HG03108 (cell line): ENCODE results near the gene POMT1.
"Not testable (repeated sequence)": the region's sequence is repeated elsewhere in the genome, so short reads cannot be mapped to it uniquely, and the experiment has no call there.

ENCODE experiments used
- ATAC-seq: cut with Tn5 transposase; IDR thresholded peaks from one replicate; pipeline ENCODE4 v1.9.1; 2021; ENCODE audit warnings: moderate library complexity; ENCODE audit not compliant: unreplicated experiment

Gene POMT1

GRCh38 chr9:131523451-131524435 lies 21.0 kb downstream of the POMT1 start:
- ATAC-seq, result no peak

- ATAC-seq, result no peak
Measured at GRCh38 chr9:131524665-131525315, 22.1 kb downstream of the POMT1 start.

DNA sequence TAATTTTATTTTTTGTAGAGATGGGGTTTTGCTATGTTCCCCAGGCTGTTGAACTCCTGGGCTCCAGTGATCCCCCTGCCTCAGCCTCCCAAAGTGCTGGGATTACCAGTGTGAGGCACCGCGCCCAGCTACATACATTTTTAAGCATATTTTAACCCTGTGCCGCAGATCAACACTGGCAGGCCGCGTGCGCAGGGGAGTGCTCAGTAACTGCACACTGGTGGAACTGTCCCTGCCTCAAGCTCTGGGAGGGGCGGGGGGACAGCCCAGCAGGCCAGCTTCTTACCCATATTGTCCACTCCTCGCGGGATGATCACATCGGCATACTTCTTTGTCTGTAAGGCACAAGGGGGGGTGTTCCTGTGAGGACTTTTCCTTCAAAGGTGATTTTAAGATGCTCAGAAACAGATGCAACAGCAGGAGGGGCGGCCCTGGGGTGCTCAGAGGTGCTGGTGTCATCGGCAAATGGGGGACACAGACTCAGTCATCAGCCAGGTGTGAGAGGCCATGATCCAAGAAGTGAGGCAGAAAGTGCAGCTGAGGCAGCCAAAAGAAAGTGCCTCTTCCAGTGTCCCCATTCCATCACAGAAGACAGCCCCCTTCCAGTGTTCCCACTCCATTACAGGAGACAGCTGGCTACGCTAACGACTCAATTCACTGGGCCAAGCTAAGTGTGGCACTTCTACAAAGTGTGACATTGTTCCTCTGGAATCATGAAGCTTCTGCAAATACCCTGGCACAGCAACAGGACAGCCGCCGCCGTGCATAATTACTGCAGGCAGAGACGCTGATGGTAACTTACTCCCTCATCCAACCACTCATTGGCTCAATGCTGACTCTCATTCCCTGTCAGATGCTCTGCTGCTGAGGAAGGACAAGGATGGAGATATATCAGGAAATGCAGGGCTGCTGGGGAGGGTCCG lies 23.2 kb downstream of the POMT1 start:
- no peak for ATAC-seq

DNA sequence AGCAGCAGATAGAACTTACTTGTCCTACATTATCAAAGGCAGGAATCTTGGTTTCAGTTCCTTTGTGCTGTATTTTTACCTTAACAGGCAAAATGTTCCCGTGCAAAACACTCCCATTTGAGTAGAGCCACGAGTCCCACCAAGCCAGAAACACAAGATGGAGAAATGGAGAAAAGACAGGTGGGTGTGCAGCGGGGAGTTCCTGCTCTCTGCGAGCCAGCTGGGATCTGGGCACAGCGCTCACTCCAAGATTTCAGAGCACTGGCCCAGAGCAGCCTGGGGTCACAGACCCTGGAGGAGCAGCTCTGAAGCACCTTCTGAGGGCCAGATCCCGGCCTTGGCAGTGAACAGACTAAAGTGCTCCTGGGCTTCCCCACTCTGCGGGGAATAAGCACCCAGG lies 25.5 kb downstream of the POMT1 start:
- no peak for ATAC-seq

- ATAC-seq, result no peak
Measured at GRCh38 chr9:131528886-131529505, 26.3 kb downstream of the POMT1 start.

GRCh38 chr9:131529597-131530545 lies 27.2 kb downstream of the POMT1 start:
- ATAC-seq, result no peak

- no peak for ATAC-seq
Measured at GRCh38 chr9:131530546-131530919, 27.8 kb downstream of the POMT1 start.

GRCh38 chr9:131530920-131531832 lies 28.5 kb downstream of the POMT1 start, which contains the start of gene UCK1:
Gene UCK1 (minus strand): TSS chr9:131531263. CDS start chr9:131531174, 89 bp downstream.
- ATAC-seq, result peak; percentile 69

DNA sequence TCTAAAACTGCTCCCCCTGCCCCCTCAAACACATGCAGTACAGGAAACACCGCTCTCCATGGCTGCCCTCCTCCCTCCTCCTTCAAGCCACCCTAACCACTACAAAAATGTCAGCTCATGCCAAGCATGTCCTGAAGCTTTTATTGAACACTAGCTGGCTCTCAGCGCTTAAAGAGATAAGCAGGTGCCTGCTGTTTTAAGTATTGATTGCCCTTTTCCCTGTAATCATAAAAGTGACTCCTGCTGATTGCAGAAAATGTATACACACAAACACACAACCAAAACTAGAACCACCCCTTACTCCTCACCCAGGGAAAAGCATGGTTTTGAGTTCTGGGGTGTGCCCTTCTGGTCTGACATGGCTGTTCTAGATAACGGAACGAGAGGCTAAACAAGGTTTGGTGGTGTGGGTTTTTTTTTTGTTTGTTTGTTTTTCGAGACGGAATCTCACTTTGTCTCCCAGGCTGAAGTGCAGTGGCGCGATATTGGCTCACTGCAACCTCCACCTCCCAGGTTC lies 32.1 kb downstream of the POMT1 start:
- no peak for ATAC-seq

DNA sequence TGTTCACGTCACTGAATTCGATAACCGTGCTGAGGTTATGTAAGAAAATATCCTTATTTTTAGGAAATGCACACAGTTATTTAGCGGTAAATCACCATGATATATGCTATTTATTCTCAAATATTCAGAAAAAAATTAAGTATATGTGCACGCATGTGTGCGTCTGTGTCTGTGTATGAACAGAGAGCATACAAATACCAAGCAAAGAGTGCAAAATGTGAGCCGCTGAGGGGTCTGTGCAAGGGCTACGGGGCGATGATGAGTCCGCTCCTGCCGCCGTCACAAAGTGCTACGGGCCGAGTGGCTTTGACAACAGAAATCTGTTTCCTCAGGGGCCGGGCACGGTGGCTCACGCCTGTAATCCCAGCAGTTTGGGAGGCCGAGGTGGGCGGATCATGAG lies 35.2 kb downstream of the POMT1 start:
- no peak for ATAC-seq

- no peak for ATAC-seq
Measured at GRCh38 chr9:131539223-131539923, 36.7 kb downstream of the POMT1 start.

DNA sequence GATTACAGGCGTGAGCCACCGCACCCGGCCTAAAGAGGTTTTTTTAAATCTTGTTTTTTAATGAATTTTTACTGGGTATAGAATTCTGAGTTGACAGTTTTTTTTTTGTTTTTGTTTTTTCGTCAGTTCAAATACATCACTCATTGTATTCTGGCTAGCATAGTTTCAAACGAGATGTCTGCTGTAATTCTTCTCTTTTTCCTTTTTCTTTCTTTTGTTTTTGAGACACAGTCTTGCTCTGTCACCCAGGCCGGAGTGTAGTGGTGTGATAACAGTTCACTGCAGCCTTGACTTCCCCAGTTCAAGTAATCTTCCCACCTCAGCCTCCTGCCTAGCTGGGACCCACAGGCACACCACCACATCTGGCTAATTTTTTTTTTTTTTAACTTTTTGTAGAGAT lies 40.4 kb downstream of the POMT1 start:
- no peak for ATAC-seq

- no peak for ATAC-seq
Measured at GRCh38 chr9:131545003-131545785, 42.5 kb downstream of the POMT1 start, which contains the start of gene PRRT1B. Gene PRRT1B (plus strand): TSS chr9:131545523. CDS start chr9:131545616, 93 bp downstream.

DNA sequence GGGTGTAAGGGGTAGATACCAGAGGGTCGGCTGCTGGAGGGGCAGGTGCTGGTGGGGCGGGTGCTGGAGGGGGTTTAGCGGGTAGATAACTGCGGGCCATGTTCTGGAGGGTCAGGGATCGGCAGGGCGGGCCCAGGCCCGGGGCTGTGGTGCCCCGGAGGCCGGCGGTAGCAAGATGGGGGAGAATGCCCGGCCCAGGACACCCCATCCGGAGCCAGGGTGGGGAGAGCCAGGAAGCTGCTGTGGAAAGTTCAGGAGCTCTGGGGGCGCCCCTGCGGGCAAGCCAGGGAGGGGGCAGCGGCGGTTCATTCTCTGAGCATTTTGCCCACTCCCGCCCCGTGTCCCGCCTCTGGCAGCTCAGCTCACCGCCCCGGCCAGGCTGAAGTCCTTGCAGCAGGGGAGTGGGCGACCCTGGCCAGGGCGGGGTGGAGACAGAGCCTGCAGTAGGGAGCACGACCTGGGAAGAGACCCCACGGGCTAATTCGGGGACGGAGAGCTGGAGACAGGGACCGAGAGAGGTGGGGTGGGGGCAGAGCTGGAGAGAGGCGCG lies 43.1 kb downstream of the POMT1 start:
- ATAC-seq, result no peak

GRCh38 chr9:131546336-131547084 lies 43.8 kb downstream of the POMT1 start:
- ATAC-seq, result no peak

DNA sequence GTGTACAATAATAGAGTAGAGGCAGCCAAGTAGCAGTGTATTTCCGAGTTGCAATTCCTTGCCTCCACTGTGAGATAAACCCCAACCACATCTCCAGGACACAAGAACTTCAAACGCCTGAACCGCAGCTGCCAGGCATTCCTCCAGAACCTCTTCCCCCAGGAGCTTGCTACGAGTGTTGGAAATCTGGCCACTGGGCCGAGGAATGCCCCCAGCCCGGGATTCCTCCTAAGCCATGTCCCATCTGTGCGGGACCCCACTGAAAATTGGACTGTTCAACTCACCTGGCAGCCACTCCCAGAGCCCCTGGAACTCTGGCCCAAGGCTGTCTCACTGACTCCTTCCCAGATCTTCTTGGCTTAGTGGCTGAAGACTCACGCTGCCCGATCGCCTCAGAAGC lies 46.5 kb downstream of the POMT1 start:
- ATAC-seq, result not testable (repeated sequence)
